Natural killer cell treated with Interleukin-12 subunit alpha and Interleukin-12 subunit beta and Interleukin-15 and Interleukin-18, amount 100 ng/mL, for 72 hours (primary cell): ENCODE data around the gene ZNF620. TPM values are rescaled to one million over a fixed set of nuclear protein-coding genes. Genes with fewer than 3 reads are reported as not detected.

ENCODE experiments used
- ATAC-seq, 2 donors: fragments of 150-1000 bp; cut with Tn5 transposase in 1 of 2; sonication (Bioruptor Pico), chemical (Tn5 transposase) in 1 of 2; 2 replicates each; pipeline ENCODE4 v1.10.0; 2021
- DNase-seq: peaks from one replicate; pipeline ENCODE4 v3.0.0; 2022; ENCODE audit warnings: low spot score
- H3K27ac Mint-ChIP-seq, 2 donors: 1 replicate in 1 of 2; 2 replicates in 1 of 2; pipeline ENCODE4 v1.8.0; 2022; ENCODE audit warnings: mixed read lengths in 2 of 2, mild to moderate bottlenecking in 1 of 2, moderate library complexity in 1 of 2
- H3K27me3 Mint-ChIP-seq, 2 donors: 1 replicate in 1 of 2; 2 replicates in 1 of 2; pipeline ENCODE4 v1.8.0; 2022; ENCODE audit warnings: mixed read lengths in 2 of 2
- H3K36me3 Mint-ChIP-seq: one replicate; pipeline ENCODE4 v1.8.0; 2022; ENCODE audit warnings: mixed read lengths
- H3K4me1 Mint-ChIP-seq, 2 donors: 1 replicate in 1 of 2; 2 replicates in 1 of 2; pipeline ENCODE4 v1.8.0; 2022; ENCODE audit warnings: low read depth in 2 of 2, mixed read lengths in 2 of 2, mild to moderate bottlenecking in 1 of 2
- H3K4me3 Mint-ChIP-seq: one replicate; pipeline ENCODE4 v1.8.0; 2022; ENCODE audit warnings: mixed read lengths
- H3K9me3 Mint-ChIP-seq: 2 replicates; pipeline ENCODE4 v1.8.0; 2022; ENCODE audit warnings: mixed read lengths
- total RNA-seq, 2 donors: library from RNA; stranded (reverse); gene quantifications; one replicate each; pipeline ENCODE4 v1.2.3, GENCODE V29; 2022

ZNF620 gene
- total RNA-seq, 2 donors from 2014 or later: 4.6 to 6.2 TPM

GRCh38 chr3:40476478-40477470 is 29.1 kb upstream of the ZNF620 start, which contains the start of gene ZNF619:
Gene ZNF619, plus strand, starts transcription at chr3:40477122. Its CDS starts 858 bp downstream, at chr3:40477980.
- Mint-ChIP-seq H3K9me3 (no peaks in the 10 kb centered on the region), H3K36me3 (peaks cover 6% of the 10 kb centered on the region), H3K27ac (peak within 1 kb of the TSS; percentile 90 to 99), H3K4me3 (peak within 1 kb of the TSS; percentile 93), H3K4me1 (peaks cover 23 to 26% of the 10 kb centered on the region in 2 donors), H3K27me3 (no peaks in the 10 kb centered on the region)
- ATAC-seq (peak; percentile 94), DNase-seq (peak; percentile 80)

GRCh38 chr3:40477666-40478065 is 28.2 kb upstream of the ZNF620 start:
- Mint-ChIP-seq H3K4me1 (peaks cover 28 to 34% of the 10 kb centered on the region in 2 donors), H3K27me3 (no peaks in the 10 kb centered on the region), H3K4me3 (peak overlapping the region; percentile 93), H3K9me3 (no peaks in the 10 kb centered on the region), H3K27ac (peak overlapping the region; percentile 90 to 99), H3K36me3 (peaks cover 6% of the 10 kb centered on the region)
- ATAC-seq: no peak
- DNase-seq: no peak

GRCh38 chr3:40487172-40487571 is 18.7 kb upstream of the ZNF620 start:
- DNase-seq: no peak
- H3K27ac Mint-ChIP-seq: no peak overlapping the region
- peaks cover 4 to 5% of the 10 kb centered on the region in 2 donors for H3K4me1 Mint-ChIP-seq
- peaks cover 9% of the 10 kb centered on the region for H3K9me3 Mint-ChIP-seq
- no peaks in the 10 kb centered on the region for H3K27me3 Mint-ChIP-seq
- H3K4me3 Mint-ChIP-seq: no peak overlapping the region
- peaks cover 28% of the 10 kb centered on the region for H3K36me3 Mint-ChIP-seq
- no peak for ATAC-seq

- Mint-ChIP-seq H3K4me1 (no peaks in the 10 kb centered on the region), H3K36me3 (peaks cover 26% of the 10 kb centered on the region), H3K27ac (no peak overlapping the region), H3K27me3 (no peaks in the 10 kb centered on the region), H3K4me3 (no peak overlapping the region), H3K9me3 (peaks cover 9% of the 10 kb centered on the region)
- DNase-seq (no peak), ATAC-seq (no peak)
These were observed 14.9 kb upstream of the ZNF620 start for GRCh38 chr3:40490916-40491315.

GRCh38 chr3:40494698-40495097 is 11.1 kb upstream of the ZNF620 start:
- ATAC-seq (no peak), DNase-seq (no peak)
- Mint-ChIP-seq H3K27me3 (no peaks in the 10 kb centered on the region), H3K9me3 (no peaks in the 10 kb centered on the region), H3K4me1 (peaks cover 0 to 3% of the 10 kb centered on the region in 2 donors), H3K36me3 (no peaks in the 10 kb centered on the region), H3K27ac (no peak overlapping the region), H3K4me3 (no peak overlapping the region)

- DNase-seq (no peak), ATAC-seq (no peak)
- Mint-ChIP-seq H3K27ac (no peak overlapping the region), H3K4me1 (peaks cover 0 to 3% of the 10 kb centered on the region in 2 donors), H3K9me3 (no peaks in the 10 kb centered on the region), H3K27me3 (no peaks in the 10 kb centered on the region), H3K36me3 (no peaks in the 10 kb centered on the region), H3K4me3 (no peak overlapping the region)
These were observed 8.6 kb upstream of the ZNF620 start for GRCh38 chr3:40497288-40497687.

- H3K27ac Mint-ChIP-seq: no peak overlapping the region
- no peak for ATAC-seq
- no peak overlapping the region for H3K4me3 Mint-ChIP-seq
- H3K9me3 Mint-ChIP-seq: no peaks in the 10 kb centered on the region
- no peaks in the 10 kb centered on the region for H3K27me3 Mint-ChIP-seq
- no peaks in the 10 kb centered on the region for H3K36me3 Mint-ChIP-seq
- H3K4me1 Mint-ChIP-seq: peaks cover 0 to 6% of the 10 kb centered on the region in 2 donors
- DNase-seq: no peak
These were observed 5.9 kb upstream of the ZNF620 start for GRCh38 chr3:40499952-40500351.

- no peaks in the 10 kb centered on the region for H3K36me3 Mint-ChIP-seq
- peaks cover 14 to 18% of the 10 kb centered on the region in 2 donors for H3K4me1 Mint-ChIP-seq
- ATAC-seq (no peak), DNase-seq (no peak)
- no peaks in the 10 kb centered on the region for H3K9me3 Mint-ChIP-seq
- no peak overlapping the region for H3K4me3 Mint-ChIP-seq
- H3K27me3 Mint-ChIP-seq: no peaks in the 10 kb centered on the region
- no peak overlapping the region for H3K27ac Mint-ChIP-seq
These were observed 3.8 kb upstream of the ZNF620 start for GRCh38 chr3:40502034-40502433.

GRCh38 chr3:40504636-40505430 is 1.0 kb upstream of the ZNF620 start:
- H3K27me3 Mint-ChIP-seq: no peaks in the 10 kb centered on the region
- H3K9me3 Mint-ChIP-seq: no peaks in the 10 kb centered on the region
- H3K36me3 Mint-ChIP-seq: no peaks in the 10 kb centered on the region
- ATAC-seq: no peak
- peaks cover 15 to 16% of the 10 kb centered on the region in 2 donors for H3K4me1 Mint-ChIP-seq
- peak overlapping the region; percentile 88 for H3K4me3 Mint-ChIP-seq
- H3K27ac Mint-ChIP-seq: peak overlapping the region; percentile 59 to 69
- no peak for DNase-seq

GRCh38 chr3:40511031-40511718 is 5.3 kb downstream of the ZNF620 start:
- ATAC-seq (no peak), DNase-seq (no peak)
- H3K27ac Mint-ChIP-seq: no peak overlapping the region
- H3K27me3 Mint-ChIP-seq: no peaks in the 10 kb centered on the region
- no peaks in the 10 kb centered on the region for H3K36me3 Mint-ChIP-seq
- H3K4me3 Mint-ChIP-seq: no peak overlapping the region
- peaks cover 8 to 12% of the 10 kb centered on the region in 2 donors for H3K4me1 Mint-ChIP-seq
- no peaks in the 10 kb centered on the region for H3K9me3 Mint-ChIP-seq

- peaks cover 4% of the 10 kb centered on the region for H3K36me3 Mint-ChIP-seq
These were observed 10.4 kb downstream of the ZNF620 start for GRCh38 chr3:40516201-40516600.

GRCh38 chr3:40518067-40518466 is 12.2 kb downstream of the ZNF620 start:
- Mint-ChIP-seq H3K27ac (no peak overlapping the region), H3K27me3 (no peaks in the 10 kb centered on the region), H3K4me1 (peaks cover 2 to 3% of the 10 kb centered on the region in 2 donors), H3K9me3 (no peaks in the 10 kb centered on the region), H3K36me3 (peaks cover 4% of the 10 kb centered on the region), H3K4me3 (no peak overlapping the region)
- DNase-seq (no peak), ATAC-seq (no peak)

More at GRCh38 chr3:40516201-40516600, 10.4 kb downstream of the ZNF620 start:
- ATAC-seq: no peak
- Mint-ChIP-seq H3K4me3 (no peak overlapping the region), H3K4me1 (no peaks in the 10 kb centered on the region), H3K27me3 (no peaks in the 10 kb centered on the region), H3K9me3 (no peaks in the 10 kb centered on the region), H3K27ac (no peak overlapping the region)
- DNase-seq: no peak

GRCh38 chr3:40518848-40519247 is 13.0 kb downstream of the ZNF620 start:
- H3K27me3 Mint-ChIP-seq: no peaks in the 10 kb centered on the region
- peaks cover 4% of the 10 kb centered on the region for H3K36me3 Mint-ChIP-seq
- H3K27ac Mint-ChIP-seq: no peak overlapping the region
- DNase-seq (no peak), ATAC-seq (no peak)
- H3K9me3 Mint-ChIP-seq: no peaks in the 10 kb centered on the region
- no peak overlapping the region for H3K4me3 Mint-ChIP-seq
- peaks cover 3 to 5% of the 10 kb centered on the region in 2 donors for H3K4me1 Mint-ChIP-seq
